GM18520 (cell line): ENCODE results near the gene ANKRD27.
"Not testable (repeated sequence)": the region's sequence is repeated elsewhere in the genome, so short reads cannot be mapped to it uniquely, and the experiment has no call there.

ENCODE experiments used
- ATAC-seq: cut with Tn5 transposase; IDR thresholded peaks from one replicate; pipeline ENCODE4 v1.9.1; 2021; ENCODE audit not compliant: unreplicated experiment

ANKRD27 gene

DNA sequence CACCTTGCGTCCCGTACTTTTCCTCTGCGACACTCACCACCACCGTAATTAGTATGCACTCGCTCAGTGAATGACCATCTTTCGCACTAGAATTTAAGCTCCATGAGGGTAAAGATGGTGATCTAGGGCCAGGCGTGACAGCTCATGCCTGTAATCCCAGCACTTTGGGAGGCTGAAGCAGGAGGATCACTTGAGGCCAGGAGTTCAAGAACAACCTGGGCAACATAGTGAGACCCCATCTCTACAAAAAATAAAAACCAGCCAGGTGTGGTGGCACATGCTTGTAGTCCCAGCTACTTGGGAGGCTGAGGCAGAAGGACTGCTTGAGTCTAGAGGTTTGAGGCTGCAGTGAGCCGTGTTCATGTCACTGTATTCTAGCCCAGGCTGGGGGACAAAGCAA, 18.6 kb downstream of the ANKRD27 start:
- ATAC-seq = not testable (repeated sequence)

DNA sequence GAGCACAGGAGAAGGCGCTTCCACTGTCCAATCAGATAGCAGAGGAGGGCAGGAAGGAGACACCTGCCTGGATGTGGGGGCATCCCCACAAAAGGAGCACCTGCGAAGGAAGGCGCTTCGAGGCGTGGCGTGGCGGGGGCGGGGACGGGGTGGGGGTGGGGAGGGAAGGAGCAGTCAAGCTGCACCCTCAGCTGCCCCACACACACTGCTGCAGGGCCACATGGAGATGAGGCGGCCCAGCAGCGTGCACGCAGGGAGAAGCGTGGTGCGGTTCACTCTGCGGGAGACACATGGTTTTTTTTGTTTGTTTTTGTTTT, 21.4 kb downstream of the ANKRD27 start:
- ATAC-seq = no peak

DNA sequence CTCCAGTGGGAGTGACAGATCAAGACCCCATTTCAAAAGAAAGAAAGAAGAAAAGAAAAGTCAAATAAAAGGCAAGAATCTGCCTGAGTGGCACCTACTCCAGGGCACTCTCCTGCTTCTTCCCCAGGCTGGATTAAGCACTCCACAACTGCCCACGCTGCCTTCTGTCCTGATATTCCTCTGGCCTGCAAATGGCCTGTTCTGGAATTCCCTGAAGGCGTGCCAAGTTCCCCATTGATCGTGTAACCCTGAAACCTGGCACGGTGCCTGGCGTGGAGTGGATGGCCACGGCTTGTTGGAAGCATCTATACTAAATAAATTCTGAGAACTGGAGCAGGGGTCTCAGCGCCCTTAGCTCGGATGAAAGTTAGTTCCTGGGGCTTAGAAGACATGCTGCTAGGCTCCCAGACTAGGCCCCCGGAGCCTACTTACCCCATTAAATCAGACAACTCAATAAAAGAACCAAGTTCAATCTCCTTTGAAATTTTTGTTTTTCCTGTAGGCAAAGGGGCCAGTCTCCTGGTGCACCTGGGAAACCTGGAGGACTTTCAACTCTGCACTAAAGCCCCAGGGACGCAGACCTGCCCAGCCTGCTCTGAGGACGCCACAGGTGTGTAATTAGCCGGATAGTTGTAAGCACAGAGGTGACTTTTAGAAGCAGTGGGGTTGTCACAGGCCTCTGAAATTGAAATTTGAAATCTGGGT, 21.9 kb downstream of the ANKRD27 start:
- no peak for ATAC-seq

DNA sequence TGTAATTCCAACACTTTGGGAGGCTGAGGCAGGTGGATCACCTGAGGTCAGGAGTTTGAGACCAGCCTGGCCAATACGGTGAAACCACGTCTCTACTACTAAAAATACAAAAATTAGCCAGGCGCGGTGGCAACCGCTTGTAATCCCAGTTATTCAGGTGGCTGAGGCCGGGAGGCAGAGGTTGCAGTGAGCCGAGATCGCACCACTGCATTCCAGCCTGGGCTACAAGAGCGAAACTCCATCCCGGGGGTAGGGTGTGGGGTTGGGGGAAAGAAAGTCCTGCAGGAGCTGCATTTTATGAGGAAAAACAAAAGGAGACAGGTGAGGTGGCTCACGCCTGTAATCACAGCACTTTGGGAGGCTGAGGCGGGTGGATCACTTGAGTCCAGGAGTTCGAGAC, 22.6 kb downstream of the ANKRD27 start:
- ATAC-seq = not testable (repeated sequence)

DNA sequence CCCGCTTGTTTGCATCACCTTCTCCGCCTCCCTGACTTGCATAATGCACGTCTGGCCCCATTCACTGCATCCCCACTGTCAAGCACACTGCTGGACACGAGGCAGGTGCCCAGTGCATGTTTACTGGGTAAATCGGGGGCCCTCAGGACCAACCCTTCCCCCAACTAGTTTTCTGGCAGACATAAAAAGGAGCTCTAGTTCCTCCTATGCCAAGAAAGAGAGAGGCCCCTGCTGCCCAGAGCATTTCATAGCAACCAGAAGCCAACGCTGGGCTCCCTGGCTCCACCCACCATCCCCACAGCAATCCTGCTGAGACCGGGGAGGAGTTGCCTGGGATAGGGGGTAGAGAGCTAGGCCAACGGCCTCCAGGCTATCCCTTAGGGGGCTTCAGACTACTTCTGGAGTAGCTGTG, 23.2 kb downstream of the ANKRD27 start:
- no peak for ATAC-seq

DNA sequence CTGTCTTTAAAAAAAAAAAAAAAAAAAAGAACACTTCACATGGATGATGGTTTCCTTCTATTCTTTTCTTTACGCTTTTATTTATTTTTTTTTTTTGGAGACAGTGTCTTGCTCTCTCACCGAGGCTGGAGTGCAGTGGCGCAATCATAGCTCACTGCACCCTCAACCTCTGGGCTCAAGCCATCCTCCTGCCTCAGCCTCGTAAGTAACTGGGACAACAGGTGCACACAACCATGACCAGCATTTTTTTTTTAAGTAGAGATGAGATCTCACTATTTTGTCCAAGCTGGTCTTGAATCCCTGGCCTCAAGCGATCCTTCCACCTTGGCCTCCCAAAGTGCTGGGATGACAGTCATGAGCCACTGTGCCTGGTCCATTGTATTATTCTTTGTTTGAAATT, 24.3 kb downstream of the ANKRD27 start:
- no peak for ATAC-seq

DNA sequence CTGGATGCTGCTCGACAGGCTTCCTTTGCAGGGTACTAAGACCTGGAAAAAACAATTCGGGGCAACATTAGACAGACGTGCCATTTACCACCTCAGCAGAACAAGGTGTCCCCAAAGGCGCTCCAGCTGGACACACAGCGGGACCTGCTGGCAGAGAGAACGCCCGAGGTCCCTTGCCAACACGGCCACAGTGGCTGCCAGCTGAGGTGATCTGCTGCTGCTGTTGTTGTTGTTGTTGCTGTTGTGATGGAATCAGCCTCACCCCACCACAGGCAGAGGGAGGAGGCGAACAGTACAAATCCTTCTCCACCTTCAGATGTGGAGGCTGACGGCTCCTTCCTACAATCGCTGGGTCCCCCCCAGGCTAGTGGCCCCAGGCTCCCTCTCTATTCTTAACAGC, 25.2 kb downstream of the ANKRD27 start:
- ATAC-seq = no peak

DNA sequence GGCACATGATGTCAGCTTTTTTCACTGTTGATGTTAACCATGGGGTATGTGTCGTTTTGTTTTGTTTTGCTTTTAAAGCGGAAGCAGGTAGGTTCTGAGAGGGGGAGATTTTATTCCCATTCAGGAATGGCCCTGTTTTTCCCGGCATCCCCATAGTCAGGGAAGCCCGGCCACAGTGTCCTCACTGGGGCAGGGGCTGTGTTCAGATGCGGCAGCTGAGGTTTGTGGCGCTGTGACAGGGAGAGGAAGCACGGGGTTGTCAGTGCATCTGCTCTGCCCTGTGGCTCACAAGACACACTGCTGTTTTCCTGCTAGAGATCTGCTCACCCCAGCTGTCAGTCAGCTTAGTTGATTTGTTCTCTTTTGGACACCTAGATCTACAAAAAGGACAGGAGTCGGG, 27.6 kb downstream of the ANKRD27 start:
- ATAC-seq = no peak

DNA sequence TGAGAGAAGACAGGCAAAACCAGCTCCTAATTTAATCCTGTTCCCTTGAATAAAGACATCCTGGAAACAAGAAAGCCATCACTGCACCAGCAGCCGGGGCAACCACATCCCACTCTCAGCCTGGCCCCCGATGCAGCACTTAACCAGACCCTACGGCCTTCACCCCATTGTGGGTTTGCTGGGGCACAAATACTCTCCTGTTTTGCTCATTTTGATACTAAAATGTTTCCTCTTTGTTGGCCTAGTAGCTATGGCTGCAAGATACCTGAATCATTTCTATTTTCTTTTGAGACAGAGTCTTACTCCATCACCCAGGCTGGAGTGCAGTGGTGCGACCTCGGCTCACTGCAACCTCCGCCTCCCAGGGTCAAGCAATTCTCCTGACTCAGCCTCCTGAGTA, 28.4 kb downstream of the ANKRD27 start:
- ATAC-seq = no peak

DNA sequence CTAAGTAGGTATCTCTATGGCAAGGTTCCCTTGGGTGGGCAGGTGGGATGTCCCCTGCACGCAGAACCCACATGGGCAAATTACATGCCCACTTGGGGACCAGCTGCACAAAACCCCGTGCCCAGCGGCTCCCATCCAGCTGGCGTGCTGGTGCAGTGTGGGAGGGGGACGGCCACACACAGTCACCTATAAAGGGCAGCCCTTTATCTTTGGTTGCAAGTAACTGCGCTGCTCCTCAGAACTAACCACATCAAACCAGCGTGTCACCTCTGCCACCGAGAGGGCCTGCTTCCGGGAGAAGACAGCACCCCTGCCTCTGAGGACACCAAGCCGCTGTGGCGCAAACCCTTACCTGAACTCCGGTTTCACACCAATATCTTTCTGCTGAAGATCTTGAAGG, 32.2 kb downstream of the ANKRD27 start:
- ATAC-seq = no peak

DNA sequence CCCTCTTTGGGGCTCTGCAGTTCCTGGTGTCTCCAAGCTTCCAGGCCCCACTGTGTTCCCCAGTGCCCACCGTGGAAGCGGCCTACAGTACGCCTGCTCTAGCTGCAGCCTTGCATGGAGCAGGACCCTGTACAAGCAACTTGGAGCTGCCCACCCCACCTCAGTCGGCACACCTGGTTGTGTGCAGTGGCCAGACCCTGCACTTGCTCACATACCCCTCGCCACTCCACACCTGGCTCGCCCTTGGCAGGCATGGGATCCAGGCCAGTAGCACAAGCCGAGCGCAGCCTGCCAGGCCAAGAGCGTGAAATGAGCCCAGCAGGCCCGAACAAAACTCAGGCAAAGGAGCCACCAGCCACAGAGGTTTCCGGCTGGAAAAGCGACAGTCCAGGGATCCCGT, 36.4 kb downstream of the ANKRD27 start:
- ATAC-seq = no peak

DNA sequence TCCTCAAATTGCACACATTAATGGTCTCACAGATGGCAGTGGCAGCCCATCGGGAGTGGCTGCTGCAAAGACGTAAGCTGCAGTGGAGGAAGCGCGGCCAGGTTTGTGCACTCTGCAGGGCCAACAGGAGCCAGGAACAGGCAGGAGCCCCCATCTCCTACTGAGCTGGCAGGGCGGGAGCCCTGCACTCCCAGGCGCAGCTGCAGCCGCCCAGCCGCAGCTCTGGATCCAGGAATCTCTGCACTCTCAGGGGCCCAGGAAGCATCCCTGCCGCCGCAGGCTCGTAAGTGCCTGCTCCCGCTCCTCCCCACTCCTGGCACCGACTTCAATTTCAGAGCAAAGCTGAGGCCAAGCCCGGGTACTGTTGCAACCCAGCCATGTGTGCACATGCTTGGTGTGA, 37.5 kb downstream of the ANKRD27 start:
- no peak for ATAC-seq

DNA sequence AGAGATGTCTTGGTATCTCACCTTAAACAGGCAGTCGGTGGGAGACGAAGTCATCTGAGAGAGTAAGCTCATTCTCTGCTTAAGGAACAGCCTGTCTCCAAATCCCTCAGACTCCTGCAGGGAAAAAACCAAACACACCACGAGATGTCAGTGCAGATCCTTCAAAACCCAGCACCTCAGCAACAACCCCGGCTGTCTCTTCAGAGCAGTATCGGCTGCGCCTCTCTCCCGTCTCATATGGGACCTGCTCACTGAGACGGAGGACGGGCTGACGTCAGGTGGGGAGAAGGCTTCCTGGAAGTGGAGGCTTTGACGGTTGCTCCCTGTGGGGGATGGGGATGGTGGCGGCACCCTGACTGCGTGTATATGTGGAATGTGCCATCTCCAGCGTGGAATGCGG, 43.6 kb downstream of the ANKRD27 start:
- no peak for ATAC-seq

DNA sequence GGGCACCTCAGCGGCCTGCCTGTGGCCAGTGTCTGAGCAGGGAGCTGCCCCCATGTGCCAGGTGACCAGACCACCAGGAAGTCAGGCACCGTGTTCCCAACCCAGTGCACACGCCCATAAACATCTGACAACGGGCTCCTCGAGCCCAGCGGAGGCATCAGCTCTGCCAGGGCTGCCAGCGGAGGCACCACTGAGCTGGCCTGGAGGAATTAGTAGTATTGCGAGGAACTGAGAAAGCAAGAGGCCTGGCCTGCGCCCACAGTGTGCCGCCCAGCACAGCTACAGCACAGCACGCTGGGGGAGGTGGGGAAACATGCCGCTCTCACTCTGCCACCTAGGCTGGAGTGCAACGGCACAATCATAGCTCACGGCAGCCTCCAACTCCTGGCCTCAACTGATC, 44.6 kb downstream of the ANKRD27 start:
- no peak for ATAC-seq

DNA sequence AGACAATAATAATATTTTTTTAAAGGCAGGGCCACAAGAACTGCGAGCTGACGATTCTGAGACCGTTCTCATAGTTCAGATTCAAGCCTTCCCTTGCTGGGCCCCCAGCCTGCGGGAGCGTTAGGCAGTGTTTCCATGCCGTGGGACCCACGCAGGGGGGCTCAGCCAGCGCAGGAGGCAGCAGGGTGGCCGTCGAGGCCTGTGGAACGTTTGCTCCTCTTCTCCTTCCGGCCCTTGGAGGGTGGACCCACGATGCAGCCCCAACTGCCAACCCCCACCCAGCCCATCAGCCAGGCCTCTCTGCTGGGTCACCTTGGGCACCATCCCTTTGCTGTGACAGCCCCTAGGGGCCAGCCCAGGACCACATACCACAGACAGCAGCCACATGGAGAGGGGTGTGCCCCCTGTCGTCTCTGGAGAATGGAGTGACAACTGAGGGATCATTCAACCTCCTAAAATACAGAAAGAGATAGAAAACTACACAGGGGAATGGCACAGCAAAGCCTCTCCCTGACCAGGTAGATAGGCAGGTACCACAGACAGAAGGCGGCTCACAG, 47.2 kb downstream of the ANKRD27 start:
- ATAC-seq = no peak

DNA sequence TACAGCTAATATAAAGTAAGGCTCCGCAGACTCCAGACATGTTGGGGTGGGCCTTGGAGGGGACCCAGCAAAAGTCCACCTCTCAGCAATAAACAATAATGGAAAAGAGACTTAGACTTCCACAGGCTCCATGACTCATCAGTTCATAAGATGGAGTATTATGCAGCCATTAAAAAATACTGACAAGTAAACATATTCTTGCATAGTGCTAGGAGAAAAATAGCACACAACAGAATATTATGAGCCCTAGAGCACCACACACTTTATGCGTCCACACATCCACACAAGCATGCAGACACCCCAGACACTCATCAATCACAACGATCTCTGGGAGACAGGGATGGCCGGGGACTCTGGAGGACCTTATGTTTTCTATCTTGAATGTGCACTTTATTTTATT, 48.0 kb downstream of the ANKRD27 start:
- ATAC-seq = no peak

DNA sequence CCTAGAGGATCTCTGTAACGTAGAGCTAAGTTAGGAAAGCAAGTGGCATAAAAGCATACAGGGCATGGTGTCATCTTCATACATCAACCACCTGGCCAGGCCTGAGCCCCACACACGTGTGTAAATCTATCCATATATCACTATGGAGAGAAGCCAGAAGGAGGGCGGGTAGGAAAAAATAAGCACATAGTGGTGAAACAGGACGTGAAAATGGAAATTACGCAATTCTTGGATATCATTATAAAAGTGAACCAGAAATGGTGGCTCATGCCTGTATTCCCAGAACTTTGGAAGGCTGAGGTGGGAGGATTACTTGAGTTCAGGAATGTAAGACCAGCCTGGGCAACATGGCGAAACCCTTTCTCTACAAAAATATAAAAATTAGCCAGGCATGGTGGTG, 50.6 kb downstream of the ANKRD27 start:
- ATAC-seq = no peak

DNA sequence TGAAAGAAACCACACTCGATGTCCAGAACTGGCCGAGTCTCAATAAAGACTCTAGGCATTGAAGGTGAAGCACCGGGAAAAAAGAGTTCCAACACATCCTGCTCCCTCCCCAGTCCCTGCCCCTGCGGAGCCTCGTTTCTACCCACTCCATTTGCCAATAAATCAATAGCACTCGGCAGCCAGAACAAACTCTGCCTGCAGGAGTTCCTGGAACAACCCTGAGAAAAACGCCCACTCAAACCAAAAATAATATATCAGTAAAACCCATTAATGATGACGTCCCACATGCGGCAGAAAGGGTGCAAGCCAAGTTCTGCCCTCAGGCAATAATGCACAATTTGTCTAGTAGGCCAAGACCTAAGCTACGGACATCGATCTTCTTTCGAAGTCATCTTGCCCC, 53.0 kb downstream of the ANKRD27 start:
- no peak for ATAC-seq

DNA sequence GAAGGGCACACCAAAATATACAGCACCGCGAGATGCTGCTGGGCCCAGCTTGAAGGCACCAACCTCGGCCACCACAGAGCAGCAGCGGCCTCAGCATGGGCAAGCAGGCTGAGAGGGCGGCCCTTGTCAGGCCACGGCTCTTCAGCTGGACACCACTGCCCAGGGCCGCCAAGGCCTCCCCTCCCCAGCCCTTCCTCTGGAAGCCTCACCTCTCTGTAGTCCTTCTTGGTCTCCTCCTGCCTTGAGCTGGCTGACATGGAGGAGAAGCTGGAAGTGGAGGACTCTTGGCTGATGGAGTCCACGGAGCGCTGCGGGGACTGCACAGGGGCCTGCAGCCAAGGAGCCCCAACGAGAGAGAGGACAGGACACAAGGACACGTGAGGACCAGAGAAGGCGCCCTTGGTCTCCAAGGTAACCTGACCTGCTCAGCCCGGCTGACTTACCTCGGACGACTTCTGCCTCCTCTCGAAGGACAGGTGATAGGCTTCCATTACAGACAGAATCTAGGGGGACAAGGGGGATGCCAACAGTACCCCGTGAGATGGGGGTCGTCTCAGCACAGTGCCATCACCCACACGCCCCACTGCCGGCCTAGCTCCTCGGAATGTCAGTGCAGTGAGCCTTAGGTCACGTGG, 55.8 kb downstream of the ANKRD27 start:
- ATAC-seq = no peak

DNA sequence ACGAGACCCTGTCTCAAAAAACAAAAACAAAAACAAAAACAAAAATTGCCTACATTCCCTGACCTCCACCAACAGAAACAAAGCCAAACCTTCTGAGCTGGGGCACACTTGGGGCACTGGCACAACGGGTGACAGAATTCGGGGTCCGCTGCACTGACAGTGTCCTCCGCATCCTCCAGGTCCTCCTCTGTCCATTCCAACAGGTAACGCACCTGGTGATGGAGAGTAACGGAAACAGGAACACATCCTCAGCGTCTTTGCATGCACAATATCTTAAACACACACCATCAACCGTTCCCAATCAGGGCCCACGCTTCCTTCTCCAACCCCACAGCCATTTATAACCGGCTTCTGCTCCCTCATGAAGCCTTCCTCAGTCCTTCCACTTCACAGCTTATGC, 59.4 kb downstream of the ANKRD27 start:
- ATAC-seq = no peak

DNA sequence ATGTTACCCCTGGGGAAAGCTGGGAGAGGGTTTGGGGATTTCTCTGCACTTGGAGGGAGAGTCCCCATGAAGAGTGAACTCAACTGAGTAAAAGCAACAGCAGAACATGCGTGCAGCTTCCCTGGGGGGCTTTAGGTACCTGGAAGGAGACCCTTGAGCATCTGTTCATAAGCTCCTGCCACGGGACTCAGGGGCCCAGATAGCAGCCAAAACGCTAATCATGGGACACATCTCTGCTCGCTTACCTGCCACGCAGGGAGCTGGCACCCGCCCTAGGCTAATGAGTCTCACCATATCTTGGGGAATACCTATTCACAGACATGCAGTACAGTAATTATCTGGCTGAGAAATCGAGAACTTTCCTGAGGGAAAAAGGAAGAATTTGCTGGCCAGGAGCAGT, 60.1 kb downstream of the ANKRD27 start:
- no peak for ATAC-seq

DNA sequence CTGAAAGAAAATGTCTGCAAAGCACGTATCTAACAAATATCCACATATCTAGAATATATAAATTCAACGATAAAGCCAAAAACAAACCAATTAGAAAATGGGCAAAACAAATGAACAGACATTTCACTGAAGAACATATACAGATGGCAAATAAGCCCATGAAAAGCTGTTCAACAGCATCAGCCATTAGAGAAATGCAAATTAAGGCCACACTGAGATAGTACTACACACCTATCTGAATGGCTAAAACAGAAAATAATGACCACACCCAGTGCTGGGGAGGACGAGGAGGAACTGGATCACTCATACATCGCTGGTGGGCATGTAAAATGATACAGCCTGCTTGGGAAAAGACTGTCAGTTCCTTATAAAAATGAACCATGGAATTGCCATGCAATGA, 62.0 kb downstream of the ANKRD27 start:
- ATAC-seq = no peak

DNA sequence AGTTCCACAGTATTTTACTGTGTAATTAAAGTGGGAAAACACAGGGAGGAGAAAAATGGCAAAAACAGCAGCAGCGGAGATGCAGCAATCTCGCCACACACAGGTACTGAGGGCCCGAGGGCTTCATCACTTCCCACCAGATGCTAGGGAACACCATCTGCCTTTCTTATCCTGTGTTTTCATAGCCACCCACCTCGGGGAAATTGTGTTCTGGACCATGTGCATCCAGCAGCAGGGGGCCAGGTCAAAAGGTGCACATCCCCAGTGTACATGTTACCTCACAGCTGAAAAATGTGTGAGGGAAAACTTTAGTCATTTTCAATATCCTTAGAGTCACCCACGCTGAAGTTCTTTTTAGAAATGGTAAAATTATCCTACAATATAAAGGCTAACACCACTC, 63.8 kb downstream of the ANKRD27 start:
- no peak for ATAC-seq
